Prostate gland (tissue), 2 donors: ENCODE results near the gene MLANA.

Experiments
- CTCF ChIP-seq, 4 experiments: fragments of 200-600 bp in 2 of 4; fragments of 450-650 bp in 2 of 4; sonication (generic) in 2 of 4; IDR thresholded peaks; 1 replicate in 3 of 4; 2 replicates in 1 of 4; pipeline ENCODE4 v1.5.1; 2016 to 2019; ENCODE audit warnings: antibody characterized with exemption in 4 of 4, mild to moderate bottlenecking in 2 of 4, moderate library complexity in 2 of 4
- POLR2AphosphoS5 ChIP-seq: sonication (generic); formaldehyde crosslinking; IDR thresholded peaks from one replicate; pipeline ENCODE4 v1.6.1; 2017; ENCODE audit warnings: antibody characterized with exemption

DNA sequence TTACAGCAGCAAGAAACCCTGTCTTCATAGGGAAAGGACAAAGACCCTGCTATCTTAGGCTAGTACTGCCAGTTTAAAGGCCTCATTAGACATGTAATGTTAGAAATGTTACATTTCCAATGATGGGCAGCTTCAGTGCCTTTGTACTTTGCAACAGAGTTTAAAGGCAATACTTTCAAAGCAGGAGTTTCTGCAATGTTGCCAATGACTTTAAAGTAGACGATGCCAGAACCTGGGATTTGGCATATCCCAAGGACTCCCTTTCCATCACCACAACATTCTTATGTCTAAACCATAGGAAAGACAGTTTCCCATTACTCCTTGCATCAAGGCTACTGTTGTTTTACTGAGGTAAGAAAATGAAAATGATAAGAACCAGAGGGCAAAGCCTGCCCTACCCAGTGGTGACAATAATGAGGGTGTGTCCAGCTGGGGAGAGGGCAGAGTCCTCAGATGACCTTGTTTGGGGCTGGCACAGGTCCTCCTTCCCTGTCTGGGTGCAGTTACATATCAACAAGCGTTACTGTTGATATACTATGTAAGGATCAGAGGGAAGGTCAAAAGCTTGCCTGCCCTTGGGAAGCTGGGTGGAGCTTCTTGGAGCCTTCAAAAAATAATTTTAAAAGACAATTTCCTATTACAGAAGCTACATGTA is 27.5 kb upstream of the MLANA start:
- no peak for TF ChIP-seq CTCF (IDR thresholded peaks at IDR 0.05)
- TF ChIP-seq POLR2AphosphoS5, result no peak
